ENCODE data around the gene CNTF.
A peak's percentile ranks its signal among the peaks of the same experiment; 100 is the strongest.

The CNTF gene

GRCh38 chr11:58615559-58615958 lies 6.9 kb upstream of the CNTF start (continued):
- TF ChIP-seq ZNF70 (CRISPR knock-in tag; IDR thresholded peaks at IDR 0.05) = no peak
- no peak for TF ChIP-seq ISL1 (CRISPR knock-in tag; IDR thresholded peaks at IDR 0.05)
- no peak for TF ChIP-seq ZFP30 (CRISPR knock-in tag; IDR thresholded peaks at IDR 0.05)
- TF ChIP-seq ARNTL (CRISPR knock-in tag; IDR thresholded peaks at IDR 0.05; ENCODE audit: borderline replicate concordance, low read depth) = no peak
- no peak for TF ChIP-seq TOX (CRISPR knock-in tag; IDR thresholded peaks at IDR 0.05; ENCODE audit: borderline replicate concordance)
- TF ChIP-seq TCF4 (CRISPR knock-in tag; IDR thresholded peaks at IDR 0.05; ENCODE audit: borderline replicate concordance) = no peak
- TF ChIP-seq CSRNP3 (CRISPR knock-in tag; IDR thresholded peaks at IDR 0.05) = no peak
- TF ChIP-seq PPARA (CRISPR knock-in tag; IDR thresholded peaks at IDR 0.05; ENCODE audit: borderline replicate concordance) = no peak
- no peak for TF ChIP-seq BACH2 (CRISPR knock-in tag; IDR thresholded peaks at IDR 0.05; ENCODE audit: borderline replicate concordance)
- TF ChIP-seq OSR1 (CRISPR knock-in tag; IDR thresholded peaks at IDR 0.05) = no peak

- ATAC-seq = peak; percentile 47; the same call in 1 of the 3 replicates
- TF ChIP-seq GLIS3 (CRISPR knock-in tag; IDR thresholded peaks at IDR 0.05) = no peak
Measured at GRCh38 chr11:58616594-58616993, 5.9 kb upstream of the CNTF start.

- TF ChIP-seq ZFP3 (CRISPR knock-in tag; IDR thresholded peaks at IDR 0.05) (no peak), ZC3H10 (CRISPR knock-in tag; IDR thresholded peaks at IDR 0.05) (no peak), OSR1 (CRISPR knock-in tag; IDR thresholded peaks at IDR 0.05) (no peak), TCF4 (CRISPR knock-in tag; IDR thresholded peaks at IDR 0.05; ENCODE audit: borderline replicate concordance) (no peak), TOX (CRISPR knock-in tag; IDR thresholded peaks at IDR 0.05; ENCODE audit: borderline replicate concordance) (no peak), ISL1 (CRISPR knock-in tag; IDR thresholded peaks at IDR 0.05) (no peak), ZFP30 (CRISPR knock-in tag; IDR thresholded peaks at IDR 0.05) (no peak), ESRRG (CRISPR knock-in tag; IDR thresholded peaks at IDR 0.05) (no peak), PPARA (CRISPR knock-in tag; IDR thresholded peaks at IDR 0.05; ENCODE audit: borderline replicate concordance) (no peak), SNAI2 (CRISPR knock-in tag; IDR thresholded peaks at IDR 0.05) (no peak), BACH2 (CRISPR knock-in tag; IDR thresholded peaks at IDR 0.05; ENCODE audit: borderline replicate concordance) (no peak), ARNTL (CRISPR knock-in tag; IDR thresholded peaks at IDR 0.05; ENCODE audit: borderline replicate concordance, low read depth) (no peak), RARB (CRISPR knock-in tag; IDR thresholded peaks at IDR 0.05) (no peak), CREB5 (CRISPR knock-in tag; IDR thresholded peaks at IDR 0.05; ENCODE audit: low read depth) (no peak), TSHZ2 (CRISPR knock-in tag; IDR thresholded peaks at IDR 0.05) (no peak), ZNF70 (CRISPR knock-in tag; IDR thresholded peaks at IDR 0.05) (no peak), POU6F1 (CRISPR knock-in tag; IDR thresholded peaks at IDR 0.05; ENCODE audit: borderline replicate concordance, low read depth) (no peak), ZNF8 (CRISPR knock-in tag; IDR thresholded peaks at IDR 0.05) (no peak)
- ATAC-seq = peak; percentile 49; the same call in 2 of the 3 replicates
Measured at GRCh38 chr11:58617976-58618557, 4.4 kb upstream of the CNTF start.

- no peak for ATAC-seq
- TF ChIP-seq RARB (CRISPR knock-in tag; IDR thresholded peaks at IDR 0.05) = no peak
- no peak for TF ChIP-seq CREB5 (CRISPR knock-in tag; IDR thresholded peaks at IDR 0.05; ENCODE audit: low read depth)
- TF ChIP-seq ZC3H10 (CRISPR knock-in tag; IDR thresholded peaks at IDR 0.05) = no peak
- no peak for TF ChIP-seq ZNF8 (CRISPR knock-in tag; IDR thresholded peaks at IDR 0.05)
- no peak for TF ChIP-seq TSHZ2 (CRISPR knock-in tag; IDR thresholded peaks at IDR 0.05)
- no peak for TF ChIP-seq ESRRG (CRISPR knock-in tag; IDR thresholded peaks at IDR 0.05)
Measured at GRCh38 chr11:58621586-58622262, 741 bp upstream of the CNTF start.
